Neutrophil (primary cell): ENCODE measurements around the gene SPDYA.

Source experiments
- H3K27ac ChIP-seq: fragments of 200-600 bp; sonication (generic); 2 replicates; pipeline ENCODE4 v1.5.1; 2016; ENCODE audit warnings: mild to moderate bottlenecking, moderate library complexity
- H3K27me3 ChIP-seq: fragments of 200-600 bp; sonication (generic); 2 replicates; pipeline ENCODE4 v1.6.0; 2016; ENCODE audit warnings: mild to moderate bottlenecking
- H3K36me3 ChIP-seq: fragments of 200-600 bp; sonication (generic); 2 replicates; pipeline ENCODE4 v1.5.1; 2017
- H3K4me1 ChIP-seq, 2 experiments: fragments of 200-600 bp in 1 of 2; sonication (generic) in 1 of 2; 1 replicate in 1 of 2; 2 replicates in 1 of 2; pipeline versions ENCODE4 v1.5.1 to v1.6.1; 2013 to 2016; ENCODE audit warnings: low read depth in 1 of 2, low read length in 1 of 2, mild to moderate bottlenecking in 1 of 2, moderate library complexity in 1 of 2; ENCODE audit not compliant: control insufficient read depth in 1 of 2, insufficient read depth in 1 of 2
- H3K4me3 ChIP-seq, 2 experiments: fragments of 200-600 bp in 1 of 2; sonication (generic) in 1 of 2; 1 replicate in 1 of 2; 2 replicates in 1 of 2; pipeline ENCODE4 v1.5.1; 2013 to 2016; ENCODE audit warnings: low read depth in 1 of 2, low read length in 1 of 2, mild to moderate bottlenecking in 1 of 2, moderate library complexity in 1 of 2
- H3K9me3 ChIP-seq: fragments of 200-600 bp; sonication (generic); 2 replicates; pipeline ENCODE4 v1.5.1; 2016
- CTCF ChIP-seq: fragments of 200-600 bp; sonication (generic); IDR thresholded peaks from 2 replicates; pipeline ENCODE4 v1.5.1; 2016; ENCODE audit warnings: antibody characterized with exemption

SPDYA gene

GRCh38 chr2:28768422-28768821 is 42.2 kb upstream of the SPDYA start:
- Histone ChIP-seq H3K36me3 (no peaks in the 10 kb centered on the region), H3K27ac (peak overlapping the region; percentile 39), H3K9me3 (no peaks in the 10 kb centered on the region), H3K27me3 (no peaks in the 10 kb centered on the region), H3K4me1 (peaks cover 0 to 11% of the 10 kb centered on the region in 2 experiments), H3K4me3 (no peak overlapping the region)
- TF ChIP-seq CTCF, result no peak

DNA sequence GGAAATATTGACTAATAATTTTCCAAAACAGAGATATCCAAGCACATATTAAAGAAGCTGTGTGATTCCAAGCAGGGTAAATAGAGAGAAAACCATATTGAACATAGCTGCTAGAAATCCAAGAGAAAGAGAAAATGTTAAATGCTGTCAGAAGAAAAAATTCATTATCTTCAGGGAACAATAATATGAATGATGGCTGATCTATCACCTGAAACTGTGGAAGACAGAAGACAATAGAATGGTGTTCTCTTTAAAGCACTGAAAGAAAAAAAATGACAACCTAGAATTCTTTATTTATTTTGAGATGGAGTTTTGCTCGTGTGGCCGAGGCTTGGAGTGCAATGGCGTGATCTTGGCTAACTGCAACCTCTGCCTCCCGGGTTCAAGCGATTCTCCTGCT is 41.7 kb upstream of the SPDYA start:
- Histone ChIP-seq H3K4me3 (no peak overlapping the region), H3K9me3 (no peaks in the 10 kb centered on the region), H3K4me1 (peaks cover 0 to 7% of the 10 kb centered on the region in 2 experiments), H3K36me3 (no peaks in the 10 kb centered on the region), H3K27ac (peak overlapping the region; percentile 39), H3K27me3 (no peaks in the 10 kb centered on the region)
- TF ChIP-seq CTCF, result no peak

DNA sequence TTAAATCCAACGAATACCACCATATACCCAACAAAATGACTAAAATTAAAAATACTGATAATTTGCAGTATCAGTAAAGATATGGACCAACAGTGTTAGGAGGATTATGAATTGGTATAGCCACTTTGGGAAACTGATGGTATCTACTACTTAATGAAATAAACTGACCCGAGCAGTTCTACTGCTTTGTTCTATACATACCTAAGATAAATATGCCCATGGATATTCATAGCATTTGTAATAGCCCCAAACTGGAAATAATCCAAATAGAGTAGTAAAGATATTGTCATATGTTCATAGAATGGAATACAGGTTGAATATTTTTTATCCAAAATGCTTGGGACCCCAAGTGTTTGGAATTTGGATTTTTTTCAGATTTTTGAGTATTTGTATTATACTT is 38.3 kb upstream of the SPDYA start:
- Histone ChIP-seq H3K4me3 (no peak overlapping the region), H3K27ac (no peak overlapping the region), H3K27me3 (no peaks in the 10 kb centered on the region), H3K36me3 (peaks cover 10% of the 10 kb centered on the region), H3K4me1 (peaks cover 9 to 15% of the 10 kb centered on the region in 2 experiments), H3K9me3 (no peaks in the 10 kb centered on the region)
- no peak for TF ChIP-seq CTCF

DNA sequence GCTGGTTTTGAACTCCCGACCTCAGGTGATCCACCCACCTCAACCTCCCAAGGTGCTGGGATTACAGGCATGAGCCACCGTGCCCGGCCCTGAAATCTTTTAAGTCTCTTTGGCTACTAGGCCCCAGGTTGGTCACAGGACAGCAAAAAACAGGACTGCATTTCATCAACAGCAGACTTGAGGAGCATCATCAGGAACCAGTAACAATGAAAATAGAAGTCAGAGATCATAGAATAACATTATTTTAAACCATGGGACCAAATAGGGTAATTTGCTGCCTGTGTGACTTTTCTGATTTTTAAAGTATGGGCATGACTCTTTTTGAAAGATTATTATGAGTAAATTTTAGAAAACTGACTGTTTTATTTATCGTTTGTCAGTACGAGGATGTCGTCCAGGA is 34.2 kb upstream of the SPDYA start:
- peaks cover 9 to 15% of the 10 kb centered on the region in 2 experiments for H3K4me1 ChIP-seq
- peaks cover 51% of the 10 kb centered on the region for H3K36me3 ChIP-seq

DNA sequence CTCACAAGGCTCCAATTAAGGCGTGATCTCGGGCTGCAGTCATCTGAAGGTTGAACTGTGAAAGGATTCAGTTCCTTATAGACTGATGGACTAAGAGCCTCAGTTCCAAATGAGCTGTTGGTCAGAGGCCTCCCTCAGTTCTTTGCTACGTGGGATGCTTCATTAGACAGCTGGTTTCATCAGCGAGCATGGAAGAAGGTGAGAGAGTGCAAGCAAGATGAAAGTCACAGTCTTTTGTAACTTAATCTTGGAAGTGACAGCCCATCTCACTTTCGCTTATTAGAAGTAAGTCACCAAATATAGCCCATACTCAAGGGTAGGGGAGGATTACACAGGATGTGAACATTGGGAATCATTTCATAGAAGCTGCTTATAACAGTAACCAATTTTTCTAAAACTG is 32.2 kb upstream of the SPDYA start:
- H3K36me3 ChIP-seq, result peaks cover 70% of the 10 kb centered on the region
- no peaks in the 10 kb centered on the region for H3K27me3 ChIP-seq
- no peak overlapping the region for H3K4me3 ChIP-seq
- H3K4me1 ChIP-seq, result peaks cover 7 to 9% of the 10 kb centered on the region in 2 experiments
- no peak for TF ChIP-seq CTCF
- no peaks in the 10 kb centered on the region for H3K9me3 ChIP-seq
- peak overlapping the region; percentile 39 for H3K27ac ChIP-seq

More for the DNA sequence above, 34.2 kb upstream of the SPDYA start:
- H3K9me3 ChIP-seq, result no peaks in the 10 kb centered on the region
- H3K4me3 ChIP-seq, result no peak overlapping the region
- no peaks in the 10 kb centered on the region for H3K27me3 ChIP-seq
- no peak for TF ChIP-seq CTCF
- H3K27ac ChIP-seq, result no peak overlapping the region

DNA sequence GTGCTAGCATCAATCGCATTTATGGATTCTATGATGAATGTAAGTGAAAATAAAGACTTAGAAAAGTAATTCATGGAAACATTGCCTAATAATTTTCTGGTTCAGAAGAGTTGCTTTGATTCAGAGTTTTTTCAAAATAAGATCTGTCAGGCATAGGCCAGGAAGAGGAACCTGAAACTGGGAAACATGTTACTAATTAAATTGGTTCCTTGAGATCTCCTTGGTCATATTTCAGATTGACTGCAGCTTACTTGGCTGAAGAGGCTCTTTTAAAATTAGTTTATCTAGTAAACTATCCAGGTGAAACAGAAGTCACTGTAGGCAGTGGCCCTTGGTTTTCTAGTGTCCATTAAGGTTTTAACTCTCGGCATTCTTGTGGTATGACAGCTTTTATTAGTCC is 31.6 kb upstream of the SPDYA start:
- Histone ChIP-seq H3K27ac (peak overlapping the region; percentile 39), H3K9me3 (no peaks in the 10 kb centered on the region), H3K36me3 (peaks cover 76% of the 10 kb centered on the region), H3K4me3 (no peak overlapping the region), H3K4me1 (peaks cover 7 to 9% of the 10 kb centered on the region in 2 experiments), H3K27me3 (no peaks in the 10 kb centered on the region)
- no peak for TF ChIP-seq CTCF
